GM12864 (cell line): Measurements from ENCODE around the gene RFC1.

Experiments
- DNase-seq: peaks from one replicate; pipeline ENCODE4 v3.0.0-alpha.2; 2011; ENCODE audit warnings: low read depth
- H3K4me3 ChIP-seq: 2 replicates; pipeline ENCODE4 v1.5.1; 2011; ENCODE audit warnings: mild to moderate bottlenecking, low read depth, low read length, control low read depth
- CTCF ChIP-seq: IDR thresholded peaks from 2 replicates; pipeline ENCODE4 v1.5.1; 2011; ENCODE audit warnings: low read depth, mild to moderate bottlenecking, moderate library complexity, low read length, control low read depth, inconsistent platforms; ENCODE audit errors: missing control alignments

RFC1 gene

GRCh38 chr4:39259571-39260330 lies 106.4 kb downstream of the RFC1 start:
- no peak for TF ChIP-seq CTCF
- no peak for DNase-seq

GRCh38 chr4:39256436-39256835 lies 109.7 kb downstream of the RFC1 start:
- no peak for TF ChIP-seq CTCF
- DNase-seq: no peak

More at GRCh38 chr4:39259571-39260330, 106.4 kb downstream of the RFC1 start:
- no peak overlapping the region for H3K4me3 ChIP-seq

GRCh38 chr4:39255871-39256270 lies 110.3 kb downstream of the RFC1 start:
- DNase-seq: no peak
- TF ChIP-seq CTCF: no peak
- H3K4me3 ChIP-seq: no peak overlapping the region

More at GRCh38 chr4:39256436-39256835, 109.7 kb downstream of the RFC1 start:
- H3K4me3 ChIP-seq: no peak overlapping the region

- TF ChIP-seq CTCF: no peak
- no peak overlapping the region for H3K4me3 ChIP-seq
- no peak for DNase-seq
Observed at GRCh38 chr4:39255266-39255665, 110.9 kb downstream of the RFC1 start.

GRCh38 chr4:39243462-39243861 lies 122.7 kb downstream of the RFC1 start:
- DNase-seq: no peak
- TF ChIP-seq CTCF: no peak
- H3K4me3 ChIP-seq: no peak overlapping the region
